Activated T-helper 17 cell treated with anti-CD3 and anti-CD28 coated beads, Interleukin-2, amount 50 U/mL, for 72 hours (primary cell): ENCODE data around the gene HPCAL1. TPM values are rescaled to one million over a fixed set of nuclear protein-coding genes. Genes with fewer than 3 reads are reported as not detected.
"Not testable (repeated sequence)": the region's sequence is repeated elsewhere in the genome, so short reads cannot be mapped to it uniquely, and the experiment has no call there.

Experiments used
- ATAC-seq: fragments of 150-1000 bp; cut with Tn5 transposase; replicated peaks from 2 replicates; pipeline ENCODE4 v1.10.0; 2021; ENCODE audit warnings: mild to moderate bottlenecking, moderate library complexity
- H3K27ac Mint-ChIP-seq: one replicate; pipeline ENCODE4 v1.8.0; 2022; ENCODE audit warnings: mixed read lengths
- H3K27me3 Mint-ChIP-seq: one replicate; pipeline ENCODE4 v1.8.0; 2022; ENCODE audit warnings: mixed read lengths
- H3K36me3 Mint-ChIP-seq: one replicate; pipeline ENCODE4 v1.8.0; 2022; ENCODE audit warnings: low read depth, mild to moderate bottlenecking, mixed read lengths
- H3K4me1 Mint-ChIP-seq: one replicate; pipeline ENCODE4 v1.8.0; 2022; ENCODE audit warnings: mixed read lengths
- H3K4me3 Mint-ChIP-seq: one replicate; pipeline ENCODE4 v1.8.0; 2022; ENCODE audit warnings: mild to moderate bottlenecking, mixed read lengths
- H3K9me3 Mint-ChIP-seq: one replicate; pipeline ENCODE4 v1.8.0; 2022; ENCODE audit warnings: mixed read lengths
- total RNA-seq, 2 donors: library from RNA; stranded (reverse); gene quantifications; one replicate each; pipeline ENCODE4 v1.2.3, GENCODE V29; 2022

Gene HPCAL1
- total RNA-seq, 2 donors from 2014 or later = 57.9 to 139 TPM

- H3K4me3 Mint-ChIP-seq = peak overlapping the region; percentile 67
- not testable (repeated sequence) for H3K36me3 Mint-ChIP-seq
These were observed 3.9 kb upstream of the HPCAL1 start for GRCh38 chr2:10298777-10299176.

GRCh38 chr2:10300328-10300920 is 2.3 kb upstream of the HPCAL1 start:
- Mint-ChIP-seq H3K4me1 (peaks cover 41% of the 10 kb centered on the region), H3K9me3 (no peaks in the 10 kb centered on the region), H3K36me3 (peaks cover 13% of the 10 kb centered on the region), H3K27me3 (no peaks in the 10 kb centered on the region), H3K27ac (peak overlapping the region; percentile 6), H3K4me3 (peak overlapping the region; percentile 80)
- ATAC-seq = no peak

More at GRCh38 chr2:10298777-10299176, 3.9 kb upstream of the HPCAL1 start:
- not testable (repeated sequence) for ATAC-seq, H3K27me3 Mint-ChIP-seq, H3K9me3 Mint-ChIP-seq
- Mint-ChIP-seq H3K27ac (peak overlapping the region; percentile 68), H3K4me1 (peaks cover 37% of the 10 kb centered on the region)

GRCh38 chr2:10300997-10301940 is 1.4 kb upstream of the HPCAL1 start:
- H3K9me3 Mint-ChIP-seq = no peaks in the 10 kb centered on the region
- H3K27ac Mint-ChIP-seq = peak overlapping the region; percentile 80
- ATAC-seq = no peak
- H3K27me3 Mint-ChIP-seq = no peaks in the 10 kb centered on the region
- H3K36me3 Mint-ChIP-seq = peaks cover 21% of the 10 kb centered on the region
- H3K4me3 Mint-ChIP-seq = peak overlapping the region; percentile 80
- peaks cover 48% of the 10 kb centered on the region for H3K4me1 Mint-ChIP-seq

GRCh38 chr2:10301941-10302478 is 694 bp upstream of the HPCAL1 start:
- H3K4me3 Mint-ChIP-seq = peak overlapping the region; percentile 80
- H3K27me3 Mint-ChIP-seq = no peaks in the 10 kb centered on the region
- ATAC-seq = peak; percentile 2
- H3K4me1 Mint-ChIP-seq = peaks cover 51% of the 10 kb centered on the region
- H3K27ac Mint-ChIP-seq = peak overlapping the region; percentile 80
- peaks cover 29% of the 10 kb centered on the region for H3K36me3 Mint-ChIP-seq
- H3K9me3 Mint-ChIP-seq = no peaks in the 10 kb centered on the region

GRCh38 chr2:10303181-10303693 is 533 bp downstream of the HPCAL1 start:
- Mint-ChIP-seq H3K4me1 (peaks cover 56% of the 10 kb centered on the region), H3K4me3 (peak overlapping the region; percentile 93), H3K27ac (peak overlapping the region; percentile 62), H3K9me3 (no peaks in the 10 kb centered on the region), H3K36me3 (peaks cover 37% of the 10 kb centered on the region), H3K27me3 (no peaks in the 10 kb centered on the region)
- ATAC-seq = peak; percentile 14

- Mint-ChIP-seq H3K36me3 (peaks cover 42% of the 10 kb centered on the region), H3K27ac (peak overlapping the region; percentile 82), H3K4me3 (peak overlapping the region; percentile 93), H3K9me3 (no peaks in the 10 kb centered on the region), H3K4me1 (peaks cover 55% of the 10 kb centered on the region), H3K27me3 (no peaks in the 10 kb centered on the region)
- peak; percentile 11 for ATAC-seq
These were observed 1.1 kb downstream of the HPCAL1 start for GRCh38 chr2:10303694-10304378.

GRCh38 chr2:10304458-10305253 is 2.0 kb downstream of the HPCAL1 start:
- Mint-ChIP-seq H3K4me3 (peak overlapping the region; percentile 93), H3K36me3 (peaks cover 42% of the 10 kb centered on the region), H3K27ac (peak overlapping the region; percentile 82), H3K4me1 (peaks cover 56% of the 10 kb centered on the region), H3K9me3 (no peaks in the 10 kb centered on the region), H3K27me3 (no peaks in the 10 kb centered on the region)
- no peak for ATAC-seq

GRCh38 chr2:10305254-10305635 is 2.5 kb downstream of the HPCAL1 start:
- Mint-ChIP-seq H3K4me1 (peaks cover 57% of the 10 kb centered on the region), H3K27me3 (no peaks in the 10 kb centered on the region), H3K36me3 (peaks cover 42% of the 10 kb centered on the region), H3K27ac (peak overlapping the region; percentile 16), H3K9me3 (no peaks in the 10 kb centered on the region), H3K4me3 (peak overlapping the region; percentile 93)
- ATAC-seq = peak; percentile 20

GRCh38 chr2:10305715-10306114 is 3.0 kb downstream of the HPCAL1 start:
- H3K4me1 Mint-ChIP-seq = peaks cover 53% of the 10 kb centered on the region
- H3K27ac Mint-ChIP-seq = peak overlapping the region; percentile 16
- no peaks in the 10 kb centered on the region for H3K9me3 Mint-ChIP-seq
- H3K27me3 Mint-ChIP-seq = no peaks in the 10 kb centered on the region
- peaks cover 42% of the 10 kb centered on the region for H3K36me3 Mint-ChIP-seq
- ATAC-seq = no peak
- H3K4me3 Mint-ChIP-seq = peak overlapping the region; percentile 93

GRCh38 chr2:10306901-10307463 is 4.3 kb downstream of the HPCAL1 start:
- Mint-ChIP-seq H3K36me3 (peaks cover 42% of the 10 kb centered on the region), H3K4me3 (peak overlapping the region; percentile 93), H3K27me3 (no peaks in the 10 kb centered on the region), H3K27ac (no peak overlapping the region), H3K9me3 (no peaks in the 10 kb centered on the region), H3K4me1 (peaks cover 41% of the 10 kb centered on the region)
- no peak for ATAC-seq

- no peak for ATAC-seq
- Mint-ChIP-seq H3K9me3 (no peaks in the 10 kb centered on the region), H3K4me1 (peaks cover 41% of the 10 kb centered on the region), H3K36me3 (peaks cover 42% of the 10 kb centered on the region), H3K27ac (no peak overlapping the region), H3K27me3 (no peaks in the 10 kb centered on the region), H3K4me3 (peak overlapping the region; percentile 93)
These were observed 5.0 kb downstream of the HPCAL1 start for GRCh38 chr2:10307561-10308156.

- no peak for ATAC-seq
- Mint-ChIP-seq H3K27ac (no peak overlapping the region), H3K36me3 (peaks cover 42% of the 10 kb centered on the region), H3K4me3 (peak overlapping the region; percentile 93), H3K9me3 (no peaks in the 10 kb centered on the region), H3K4me1 (peaks cover 41% of the 10 kb centered on the region), H3K27me3 (no peaks in the 10 kb centered on the region)
These were observed 6.2 kb downstream of the HPCAL1 start for GRCh38 chr2:10308866-10309265.

- Mint-ChIP-seq H3K27me3 (no peaks in the 10 kb centered on the region), H3K27ac (no peak overlapping the region), H3K36me3 (peaks cover 40% of the 10 kb centered on the region), H3K4me1 (peaks cover 45% of the 10 kb centered on the region), H3K9me3 (no peaks in the 10 kb centered on the region), H3K4me3 (peak overlapping the region; percentile 19)
- ATAC-seq = peak; percentile 20
These were observed 6.6 kb downstream of the HPCAL1 start for GRCh38 chr2:10309286-10309685.
